ENCODE results near the gene LRRC41. TPM values are rescaled to one million over a fixed set of nuclear protein-coding genes. Genes with fewer than 3 reads are reported as not detected.

LRRC41 gene
- total and polyA plus RNA-seq, 8 donors = 21.6 to 110 (median 42.7) TPM

- no peak for DNase-seq
- intact Hi-C loops (cut with DNase I; ENCODE audit: low total_unique reads) = no loop called here
- 93 to 99% (median 95%) methylated on average over 6 of the region's 6 CpGs for WGBS, 5 donors
Observed at GRCh38 chr1:46274225-46275029, 29.0 kb downstream of the LRRC41 start.

DNA sequence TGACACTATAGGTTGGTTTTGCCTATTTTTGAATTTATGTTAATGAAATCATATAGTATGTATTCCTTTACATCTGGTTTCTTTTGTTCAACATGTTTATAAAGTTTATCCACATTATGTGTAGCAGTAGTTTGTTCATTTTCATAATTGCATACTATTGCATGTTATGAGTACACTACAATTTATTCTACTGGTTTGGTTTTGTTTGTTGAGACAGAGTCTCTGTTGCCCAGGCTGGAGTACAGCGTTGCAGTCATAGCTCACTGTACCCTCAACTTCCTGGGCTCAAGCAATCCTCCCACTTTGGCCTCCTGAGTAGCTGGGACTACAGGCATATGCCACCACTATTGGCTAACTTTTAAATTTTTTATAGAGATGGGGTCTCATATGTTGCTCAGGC is 34.8 kb downstream of the LRRC41 start:
- Histone ChIP-seq H3K36me3 (peaks cover 0 to 31% (median 0%) of the 10 kb centered on the region in 4 donors), H3K4me3 (no peak overlapping the region), H3K27me3 (no peaks in the 10 kb centered on the region), H3K27ac (no peak overlapping the region), H3K4me1 (no peaks in the 10 kb centered on the region), H3K9me3 (no peaks in the 10 kb centered on the region)
- no peak for TF ChIP-seq CTCF (IDR thresholded peaks at IDR 0.05)
- no peak for TF ChIP-seq POLR2A (IDR thresholded peaks at IDR 0.05)
- intact Hi-C loops (cut with DNase I; ENCODE audit: low total_unique reads) = no loop called here
- WGBS, 5 donors = 92 to 100% (median 96%) methylated on average over 1 of the region's 1 CpG
- no peak for DNase-seq

More at GRCh38 chr1:46274225-46275029, 29.0 kb downstream of the LRRC41 start:
- H3K27me3 ChIP-seq = no peaks in the 10 kb centered on the region
- no peak for TF ChIP-seq CTCF (IDR thresholded peaks at IDR 0.05)
- TF ChIP-seq POLR2AphosphoS5 (IDR thresholded peaks at IDR 0.05) = no peak
- no peak for TF ChIP-seq POLR2A (IDR thresholded peaks at IDR 0.05)
- no peak for TF ChIP-seq EP300 (IDR thresholded peaks at IDR 0.05)
- H3K27ac ChIP-seq = no peak overlapping the region
- no peaks in the 10 kb centered on the region for H3K9me3 ChIP-seq
- H3K36me3 ChIP-seq = peaks cover 8 to 33% (median 24%) of the 10 kb centered on the region in 4 donors
- no peak overlapping the region for H3K4me3 ChIP-seq
- no peaks in the 10 kb centered on the region for H3K4me1 ChIP-seq

DNA sequence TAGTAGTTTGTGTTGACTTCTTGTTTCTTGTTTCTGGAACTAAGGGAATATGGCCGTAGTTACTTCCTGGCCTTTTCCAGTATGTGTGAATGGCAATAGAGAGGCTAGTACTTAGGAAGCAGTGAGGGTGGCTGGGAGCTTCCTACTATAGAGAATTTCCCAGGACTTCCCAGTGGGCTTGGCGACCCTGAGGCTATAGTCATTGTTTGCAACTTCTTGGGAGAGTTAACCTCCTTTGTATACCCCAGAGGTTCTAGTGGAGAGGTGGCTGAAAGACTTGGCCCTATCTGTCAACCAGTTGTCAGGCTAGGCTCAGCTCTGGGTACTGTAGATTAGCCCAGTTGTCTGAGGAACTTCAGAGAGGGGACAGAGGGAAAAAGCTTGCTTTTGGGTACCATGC is 40.3 kb downstream of the LRRC41 start:
- intact Hi-C loops (cut with DNase I; ENCODE audit: low total_unique reads) = no loop called here
- H3K27me3 ChIP-seq = no peaks in the 10 kb centered on the region
- H3K36me3 ChIP-seq = peaks cover 0 to 44% (median 0%) of the 10 kb centered on the region in 4 donors
- TF ChIP-seq POLR2A (IDR thresholded peaks at IDR 0.05) = no peak
- TF ChIP-seq EP300 (IDR thresholded peaks at IDR 0.05) = no peak
- no peak for TF ChIP-seq POLR2AphosphoS5 (IDR thresholded peaks at IDR 0.05)
- no peak for TF ChIP-seq CTCF (IDR thresholded peaks at IDR 0.05)
- no peaks in the 10 kb centered on the region for H3K9me3 ChIP-seq
- H3K4me3 ChIP-seq = no peak overlapping the region
- DNase-seq = no peak
- H3K27ac ChIP-seq = no peak overlapping the region
- 81 to 92% (median 83%) methylated on average over 2 of the region's 2 CpGs for WGBS, 5 donors
- H3K4me1 ChIP-seq = no peaks in the 10 kb centered on the region

DNA sequence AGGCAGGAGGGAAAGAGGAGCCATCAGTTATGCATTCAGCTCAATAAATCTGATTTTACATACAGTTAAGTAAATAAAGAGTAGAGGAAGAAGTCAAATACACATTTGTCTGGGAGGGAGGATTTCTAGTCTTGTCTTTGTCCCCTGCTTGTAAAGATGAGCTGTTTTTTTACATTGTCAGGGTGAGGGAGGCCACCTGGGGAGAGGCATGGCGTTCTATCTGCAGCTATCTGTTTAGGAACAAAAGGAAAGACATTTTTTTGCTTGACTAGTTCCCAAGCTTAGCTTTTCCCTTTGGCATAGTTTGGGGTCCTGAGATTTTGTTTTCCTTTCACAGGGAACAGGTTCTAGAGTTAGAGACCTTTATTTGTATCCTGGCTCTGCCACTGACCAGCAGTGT is 40.9 kb downstream of the LRRC41 start:
- intact Hi-C loops (cut with DNase I; ENCODE audit: low total_unique reads) = no loop called here
- no peaks in the 10 kb centered on the region for H3K27me3 ChIP-seq
- TF ChIP-seq POLR2A (IDR thresholded peaks at IDR 0.05) = no peak
- no peak for TF ChIP-seq EP300 (IDR thresholded peaks at IDR 0.05)
- TF ChIP-seq POLR2AphosphoS5 (IDR thresholded peaks at IDR 0.05) = no peak
- TF ChIP-seq CTCF (IDR thresholded peaks at IDR 0.05) = no peak
- H3K4me3 ChIP-seq = no peak overlapping the region
- H3K4me1 ChIP-seq = no peaks in the 10 kb centered on the region
- H3K36me3 ChIP-seq = peaks cover 0 to 43% (median 0%) of the 10 kb centered on the region in 4 donors
- no peak overlapping the region for H3K27ac ChIP-seq
- 79 to 97% (median 89%) methylated on average over 1 of the region's 1 CpG for WGBS, 5 donors
- no peaks in the 10 kb centered on the region for H3K9me3 ChIP-seq
- no peak for DNase-seq
